ENCODE results near the gene CDKL1. TPM values are rescaled to one million over a fixed set of nuclear protein-coding genes. Genes with fewer than 3 reads are reported as not detected.

The CDKL1 gene
- polyA plus RNA-seq, 1 of the 3 experiments (the other 2 are of a cell fraction): 2.5 TPM

GRCh38 chr14:50311337-50311971 lies 85.2 kb downstream of the CDKL1 start:
- Histone ChIP-seq H3K36me3 (replicated peaks in 1 of 2; ENCODE audit: control insufficient read depth in 1 of 2, insufficient read depth in 2 of 2, low read length in 1 of 2) (peaks cover 0 to 14% of the 10 kb centered on the region in 2 experiments), H3K79me2 (ENCODE audit: insufficient read depth) (peaks cover 47% of the 10 kb centered on the region), H3K4me3 (ENCODE audit: low read depth in 2 of 2, low read length in 1 of 2) (peak overlapping the region; percentile 64 to 69), H4K20me1 (ENCODE audit: insufficient read depth) (no peaks in the 10 kb centered on the region), H2AFZ (ENCODE audit: low read depth) (peak overlapping the region; percentile 94), H3K9me3 (no peaks in the 10 kb centered on the region), H3K27me3 (ENCODE audit: insufficient read depth) (no peaks in the 10 kb centered on the region), H3K9ac (peak overlapping the region; percentile 78), H3K27ac (ENCODE audit: low read depth in 2 of 2, low read length in 1 of 2) (peak overlapping the region; percentile 53 to 89; a peak in 3 of 4 replicates), H3K9me2 (peaks cover 3% of the 10 kb centered on the region; the same call in 1 of the 2 replicates), H3K4me2 (peak overlapping the region; percentile 91), H3F3A (replicated peaks; ENCODE audit: insufficient read depth) (no peaks in the 10 kb centered on the region), H3K4me1 (ENCODE audit: control insufficient read depth in 1 of 2, insufficient read depth in 2 of 2, low read depth in 1 of 2, low read length in 1 of 2) (peaks cover 6 to 7% of the 10 kb centered on the region in 2 experiments; a peak in 2 of 4 replicates)
- TF ChIP-seq CTCF (IDR thresholded peaks at IDR 0.05): peak; percentile 51
- no peak for TF ChIP-seq YY1 (IDR thresholded peaks at IDR 0.05; ENCODE audit: low read depth)
- peak; percentile 87 for DNase-seq
- CTCF ChIA-PET: interaction anchor here (0.5 to 3.8 kb wide), 15 partner anchors 10 to 1077 kb away, joined by 3 to 25 read pairs (median 3); partner anchors contain the start of gene MAP4K5
- POLR2A ChIA-PET: interaction anchor here (0.9 to 2.0 kb wide), 6 partner anchors 10 to 250 kb away, joined by 3 to 7 read pairs (median 4); partner anchors contain the start of genes CDKL1 and VCPKMT
- WGBS (ENCODE audit: low lambda C conversion rate): 10% methylated on average over 13 of the region's 18 CpGs

GRCh38 chr14:50310445-50310844 lies 86.2 kb downstream of the CDKL1 start:
- Histone ChIP-seq H3K27ac (ENCODE audit: low read depth in 2 of 2, low read length in 1 of 2) (no peak overlapping the region), H3K27me3 (ENCODE audit: insufficient read depth) (no peaks in the 10 kb centered on the region), H3K79me2 (ENCODE audit: insufficient read depth) (peaks cover 43% of the 10 kb centered on the region), H4K20me1 (ENCODE audit: insufficient read depth) (no peaks in the 10 kb centered on the region), H3K4me3 (ENCODE audit: low read depth in 2 of 2, low read length in 1 of 2) (no peak overlapping the region), H3K9me2 (peaks cover 3% of the 10 kb centered on the region; the same call in 1 of the 2 replicates), H2AFZ (ENCODE audit: low read depth) (no peak overlapping the region), H3K9ac (no peak overlapping the region), H3K4me1 (ENCODE audit: control insufficient read depth in 1 of 2, insufficient read depth in 2 of 2, low read depth in 1 of 2, low read length in 1 of 2) (peaks cover 6 to 7% of the 10 kb centered on the region in 2 experiments; a peak in 2 of 4 replicates), H3K36me3 (replicated peaks in 1 of 2; ENCODE audit: control insufficient read depth in 1 of 2, insufficient read depth in 2 of 2, low read length in 1 of 2) (peaks cover 0 to 8% of the 10 kb centered on the region in 2 experiments), H3K4me2 (no peak overlapping the region), H3K9me3 (no peaks in the 10 kb centered on the region), H3F3A (replicated peaks; ENCODE audit: insufficient read depth) (no peaks in the 10 kb centered on the region)
- no peak for DNase-seq
- CTCF ChIA-PET: interaction anchor here (1.5 to 3.8 kb wide), 3 partner anchors 11 to 53 kb away, joined by 4 to 25 read pairs (median 5); no protein-coding TSS in a partner anchor
- POLR2A ChIA-PET: no interaction called here
- 94% methylated on average over 4 of the region's 4 CpGs for WGBS (ENCODE audit: low lambda C conversion rate)
- TF ChIP-seq SMC3 (IDR thresholded peaks at IDR 0.05; ENCODE audit: low read depth, low read length) (no peak), REST (IDR thresholded peaks at IDR 0.05; ENCODE audit: low read depth, low read length) (no peak), MXI1 (IDR thresholded peaks at IDR 0.05; ENCODE audit: low read depth, low read length) (no peak), RCOR1 (IDR thresholded peaks at IDR 0.05; ENCODE audit: low read length) (no peak), NFIC (IDR thresholded peaks at IDR 0.05; ENCODE audit: borderline replicate concordance) (no peak), RFX5 (IDR thresholded peaks at IDR 0.05; ENCODE audit: low read length) (no peak), TAF1 (IDR thresholded peaks at IDR 0.05; ENCODE audit: borderline replicate concordance, low read depth, low read length) (no peak), USF2 (IDR thresholded peaks at IDR 0.05; ENCODE audit: borderline replicate concordance, low read depth, low read length) (no peak), ELF1 (IDR thresholded peaks at IDR 0.05) (no peak), USF1 (IDR thresholded peaks at IDR 0.05; ENCODE audit: borderline replicate concordance, low read depth) (no peak), GATA2 (CRISPR knock-in tag; IDR thresholded peaks at IDR 0.05) (no peak), ZBTB33 (IDR thresholded peaks at IDR 0.05; ENCODE audit: borderline replicate concordance, low read depth) (no peak), POLR2AphosphoS5 (IDR thresholded peaks at IDR 0.05; ENCODE audit: low read depth, low read length) (no peak)
